ENCODE data around the gene MAP3K14. TPM values are rescaled to one million over a fixed set of nuclear protein-coding genes. Genes with fewer than 3 reads are reported as not detected.

MAP3K14 gene
- total and polyA plus RNA-seq, 2 of the 4 experiments (the other 2 are of a cell fraction), result 4.1 to 21.7 TPM

DNA sequence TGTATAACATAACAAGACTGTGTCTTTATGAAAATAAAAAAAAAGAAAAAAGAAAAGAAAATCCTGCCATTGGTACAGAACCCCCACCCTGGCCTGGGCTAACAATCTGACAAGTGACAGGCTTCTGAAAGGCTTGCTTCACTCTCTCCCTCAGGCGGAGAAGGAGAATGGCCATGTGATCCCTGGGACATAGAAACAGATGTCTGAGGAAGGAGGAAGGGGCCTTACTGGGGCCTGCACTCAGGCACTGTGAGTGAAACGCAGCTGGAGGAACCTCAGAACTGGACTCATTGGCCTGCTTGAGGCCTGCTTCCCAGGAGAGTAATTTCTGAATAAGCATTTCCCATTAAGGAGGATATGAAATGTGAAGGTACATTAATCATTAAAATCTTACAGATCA, 17.5 kb downstream of the MAP3K14 start:
- no peak overlapping the region for H3K18ac ChIP-seq (ENCODE audit: low read depth, low read length)
- H3K36me3 ChIP-seq (ENCODE audit: control insufficient read depth, insufficient read depth, low read length), result peaks cover 6% of the 10 kb centered on the region; the same call in 1 of the 2 replicates
- peaks cover 22% of the 10 kb centered on the region for H3K4me1 ChIP-seq (ENCODE audit: control insufficient read depth, insufficient read depth, low read length)
- H3K9ac ChIP-seq (ENCODE audit: low read depth, low read length), result no peak overlapping the region
- H2BK5ac ChIP-seq (ENCODE audit: low read depth, low read length, poor library complexity, severe bottlenecking), result no peak overlapping the region
- H3K79me1 ChIP-seq (ENCODE audit: low read depth in 1 of 2, low read length in 2 of 2), result peaks cover 45 to 80% of the 10 kb centered on the region in 2 experiments
- ChIA-PET POLR2A (ENCODE audit: unreplicated experiment) (no interaction called here), CTCF (no interaction called here)
- dilution Hi-C loops (cut with HindIII; ENCODE audit: low sequenced_read_pairs, unreplicated experiment), result no loop called here
- no peak overlapping the region for H3K56ac ChIP-seq (ENCODE audit: extremely low read depth, insufficient read depth, low read length)
- no peak overlapping the region for H2BK20ac ChIP-seq (ENCODE audit: low read depth, low read length)
- no peak overlapping the region for H3K14ac ChIP-seq (replicated peaks; ENCODE audit: low read depth, low read length)
- no peak overlapping the region for H3K27ac ChIP-seq (ENCODE audit: insufficient read depth, low read length)
- H2BK120ac ChIP-seq (ENCODE audit: low read depth, low read length), result no peak overlapping the region
- H4K20me1 ChIP-seq (ENCODE audit: insufficient read depth, low read length), result peaks cover 57% of the 10 kb centered on the region
- no peak overlapping the region for H4K5ac ChIP-seq (ENCODE audit: low read depth, low read length)
- no TSS peak for BruUV-seq (replicated peaks)
- H3K4me3 ChIP-seq (ENCODE audit: insufficient read depth, low read depth, low read length), result no peak overlapping the region
- peaks cover 36% of the 10 kb centered on the region for H3K9me1 ChIP-seq (ENCODE audit: insufficient read depth, low read length)
- H2AFZ ChIP-seq (replicated peaks; ENCODE audit: low read length, poor library complexity), result no peak overlapping the region
- H2BK15ac ChIP-seq (ENCODE audit: low read depth, low read length), result no peak overlapping the region
- no peak overlapping the region; the same call in 1 of the 2 replicates for H2AK5ac ChIP-seq (ENCODE audit: low read depth, low read length)
- in situ Hi-C loops (cut with MboI; ENCODE audit: low sequenced_read_pairs), result no loop called here
- ATAC-seq (ENCODE audit: low read depth) (no peak), DNase-seq (no peak)
- intact Hi-C loops (cut with micrococcal nuclease), result no loop called here
- no peak overlapping the region for H4K8ac ChIP-seq (ENCODE audit: low read depth in 2 of 2, low read length in 2 of 2)
- no peak overlapping the region for H3K4me2 ChIP-seq (ENCODE audit: low read depth, low read length)
- WGBS, 2 experiments (ENCODE audit: extremely low coverage in 2 of 2, insufficient read length in 1 of 2), result no CpG with 5 or more reads among the region's 2 CpGs
- TF ChIP-seq POLR2A (IDR thresholded peaks at IDR 0.05; ENCODE audit: low read depth, low read length) (no peak), CEBPB (IDR thresholded peaks at IDR 0.05; ENCODE audit: low read depth, low read length) (no peak), NFE2L2 (IDR thresholded peaks at IDR 0.05; ENCODE audit: low read depth, low read length) (no peak), BHLHE40 (IDR thresholded peaks at IDR 0.05; ENCODE audit: low read depth, low read length) (no peak)
- TF ChIP-seq, protein P1, sequence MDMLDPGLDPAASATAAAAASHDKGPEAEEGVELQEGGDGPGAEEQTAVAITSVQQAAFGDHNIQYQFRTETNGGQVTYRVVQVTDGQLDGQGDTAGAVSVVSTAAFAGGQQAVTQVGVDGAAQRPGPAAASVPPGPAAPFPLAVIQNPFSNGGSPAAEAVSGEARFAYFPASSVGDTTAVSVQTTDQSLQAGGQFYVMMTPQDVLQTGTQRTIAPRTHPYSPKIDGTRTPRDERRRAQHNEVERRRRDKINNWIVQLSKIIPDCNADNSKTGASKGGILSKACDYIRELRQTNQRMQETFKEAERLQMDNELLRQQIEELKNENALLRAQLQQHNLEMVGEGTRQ (IDR thresholded peaks at IDR 0.05; ENCODE audit: low read depth, low read length), result no peak
- no peaks in the 10 kb centered on the region for H3K27me3 ChIP-seq (ENCODE audit: control insufficient read depth, insufficient read depth, low read length)
- no peak overlapping the region for H2AK9ac ChIP-seq (replicated peaks; ENCODE audit: low read depth, low read length, poor library complexity)
- H4K91ac ChIP-seq (ENCODE audit: insufficient read depth, low read depth, low read length), result no peak overlapping the region
- no peak overlapping the region for H3K4ac ChIP-seq (ENCODE audit: low read depth, low read length)
- no peaks in the 10 kb centered on the region for H3K9me3 ChIP-seq (ENCODE audit: control insufficient read depth, insufficient read depth, low read length)
- H3K23ac ChIP-seq (ENCODE audit: low read depth, low read length), result no peak overlapping the region
